ENCODE data around the gene HBA2. TPM values are rescaled to one million over a fixed set of nuclear protein-coding genes. Genes with fewer than 3 reads are reported as not detected.

Gene HBA2
- not detected in 2 replicates for total RNA-seq

DNA sequence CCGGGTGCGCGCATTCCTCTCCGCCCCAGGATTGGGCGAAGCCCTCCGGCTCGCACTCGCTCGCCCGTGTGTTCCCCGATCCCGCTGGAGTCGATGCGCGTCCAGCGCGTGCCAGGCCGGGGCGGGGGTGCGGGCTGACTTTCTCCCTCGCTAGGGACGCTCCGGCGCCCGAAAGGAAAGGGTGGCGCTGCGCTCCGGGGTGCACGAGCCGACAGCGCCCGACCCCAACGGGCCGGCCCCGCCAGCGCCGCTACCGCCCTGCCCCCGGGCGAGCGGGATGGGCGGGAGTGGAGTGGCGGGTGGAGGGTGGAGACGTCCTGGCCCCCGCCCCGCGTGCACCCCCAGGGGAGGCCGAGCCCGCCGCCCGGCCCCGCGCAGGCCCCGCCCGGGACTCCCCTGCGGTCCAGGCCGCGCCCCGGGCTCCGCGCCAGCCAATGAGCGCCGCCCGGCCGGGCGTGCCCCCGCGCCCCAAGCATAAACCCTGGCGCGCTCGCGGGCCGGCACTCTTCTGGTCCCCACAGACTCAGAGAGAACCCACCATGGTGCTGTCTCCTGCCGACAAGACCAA lies at the start of gene HBA2:
HBA2 (plus strand) TSS at position 503 of the 568 bp plus-strand sequence; CDS start at position 540, 37 bp downstream.

DNA sequence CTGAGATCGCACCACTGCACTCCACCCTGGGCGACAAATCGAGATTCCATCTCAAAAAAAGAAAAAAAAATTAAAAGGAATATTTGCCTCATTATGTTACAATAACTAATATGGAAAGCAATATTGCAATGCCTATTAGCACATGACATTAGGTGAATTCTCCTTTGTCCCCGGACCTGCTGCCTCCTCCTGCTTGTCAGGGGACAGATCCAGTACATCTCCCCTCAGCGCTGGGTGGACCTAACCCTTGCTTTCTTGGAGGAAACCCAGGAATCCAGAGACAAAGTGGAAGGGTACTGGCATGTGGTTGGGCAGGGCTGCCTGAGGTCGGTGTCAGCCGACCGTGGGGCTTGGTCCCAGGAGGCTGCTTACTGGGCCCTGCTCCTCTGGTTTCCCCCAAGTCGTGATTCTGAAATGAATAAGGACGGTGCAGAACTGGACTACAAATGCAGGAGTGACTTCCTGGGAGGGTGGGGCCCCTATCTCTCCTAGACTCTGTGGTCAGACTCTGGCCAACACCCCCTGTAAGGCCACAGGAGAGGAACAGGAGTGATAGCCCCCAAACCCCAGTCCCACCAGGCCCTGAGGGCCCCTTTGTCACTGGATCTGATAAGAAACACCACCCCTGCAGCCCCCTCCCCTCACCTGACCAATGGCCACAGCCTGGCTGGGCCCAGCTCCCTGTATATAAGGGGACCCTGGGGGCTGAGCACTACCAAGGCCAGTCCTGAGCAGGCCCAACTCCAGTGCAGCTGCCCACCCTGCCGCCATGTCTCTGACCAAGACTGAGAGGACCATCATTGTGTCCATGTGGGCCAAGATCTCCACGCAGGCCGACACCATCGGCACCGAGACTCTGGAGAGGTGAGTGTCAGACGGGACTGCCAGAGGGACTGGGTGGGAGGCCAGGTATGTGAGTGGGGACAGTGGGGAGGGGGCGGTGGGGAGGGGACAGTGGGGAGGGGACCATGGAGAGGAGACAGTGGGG lies 20.2 kb upstream of the HBA2 start, which contains the start of gene HBZ:
HBZ (plus strand) TSS at position 504 of the 988 bp plus-strand sequence; CDS start at position 770, 266 bp downstream.

DNA sequence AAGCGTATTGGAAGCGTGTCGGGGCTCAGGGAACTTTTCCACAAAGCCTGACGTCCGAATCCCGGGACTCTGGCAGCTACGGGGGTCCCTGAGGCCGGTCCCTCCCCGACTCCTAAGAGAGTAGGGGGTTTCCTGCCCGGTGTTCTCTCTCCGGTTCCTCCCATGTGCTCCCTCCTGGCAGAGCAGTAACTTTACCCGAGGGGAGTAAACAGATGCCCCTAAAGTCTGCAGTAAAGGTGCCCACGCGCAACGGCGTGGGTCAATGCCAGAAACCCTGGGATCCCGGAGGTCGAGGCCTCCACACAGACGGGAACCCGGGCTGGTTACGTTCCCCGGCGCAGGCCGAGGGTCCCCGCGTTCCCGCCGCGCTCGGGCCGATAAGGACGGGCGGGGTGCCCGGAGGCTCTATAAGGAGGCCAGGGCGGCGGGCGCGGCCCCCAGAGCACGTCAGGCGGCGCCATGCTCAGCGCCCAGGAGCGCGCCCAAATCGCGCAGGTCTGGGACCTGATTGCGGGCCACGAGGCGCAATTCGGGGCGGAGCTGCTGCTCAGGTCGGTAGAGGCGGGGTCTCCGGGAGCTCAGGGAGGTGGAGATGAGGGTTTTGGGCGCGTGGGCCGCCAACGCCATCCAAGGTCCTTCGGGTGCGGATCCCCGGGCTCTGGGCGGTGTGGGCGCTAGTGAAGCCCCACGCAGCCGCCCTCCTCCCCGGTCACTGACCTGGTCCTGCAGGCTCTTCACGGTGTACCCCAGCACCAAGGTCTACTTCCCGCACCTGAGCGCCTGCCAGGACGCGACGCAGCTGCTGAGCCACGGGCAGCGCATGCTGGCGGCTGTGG lies 6.9 kb upstream of the HBA2 start, which contains the start of gene HBM:
HBM (plus strand) TSS at position 440 of the 836 bp plus-strand sequence; CDS start at position 460, 20 bp downstream.

DNA sequence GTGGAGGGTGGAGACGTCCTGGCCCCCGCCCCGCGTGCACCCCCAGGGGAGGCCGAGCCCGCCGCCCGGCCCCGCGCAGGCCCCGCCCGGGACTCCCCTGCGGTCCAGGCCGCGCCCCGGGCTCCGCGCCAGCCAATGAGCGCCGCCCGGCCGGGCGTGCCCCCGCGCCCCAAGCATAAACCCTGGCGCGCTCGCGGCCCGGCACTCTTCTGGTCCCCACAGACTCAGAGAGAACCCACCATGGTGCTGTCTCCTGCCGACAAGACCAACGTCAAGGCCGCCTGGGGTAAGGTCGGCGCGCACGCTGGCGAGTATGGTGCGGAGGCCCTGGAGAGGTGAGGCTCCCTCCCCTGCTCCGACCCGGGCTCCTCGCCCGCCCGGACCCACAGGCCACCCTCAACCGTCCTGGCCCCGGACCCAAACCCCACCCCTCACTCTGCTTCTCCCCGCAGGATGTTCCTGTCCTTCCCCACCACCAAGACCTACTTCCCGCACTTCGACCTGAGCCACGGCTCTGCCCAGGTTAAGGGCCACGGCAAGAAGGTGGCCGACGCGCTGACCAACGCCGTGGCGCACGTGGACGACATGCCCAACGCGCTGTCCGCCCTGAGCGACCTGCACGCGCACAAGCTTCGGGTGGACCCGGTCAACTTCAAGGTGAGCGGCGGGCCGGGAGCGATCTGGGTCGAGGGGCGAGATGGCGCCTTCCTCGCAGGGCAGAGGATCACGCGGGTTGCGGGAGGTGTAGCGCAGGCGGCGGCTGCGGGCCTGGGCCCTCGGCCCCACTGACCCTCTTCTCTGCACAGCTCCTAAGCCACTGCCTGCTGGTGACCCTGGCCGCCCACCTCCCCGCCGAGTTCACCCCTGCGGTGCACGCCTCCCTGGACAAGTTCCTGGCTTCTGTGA lies 4.1 kb downstream of the HBA2 start, which contains the start of gene HBA1:
HBA1 (plus strand) TSS at position 204 of the 906 bp plus-strand sequence; CDS start at position 241, 37 bp downstream.

DNA sequence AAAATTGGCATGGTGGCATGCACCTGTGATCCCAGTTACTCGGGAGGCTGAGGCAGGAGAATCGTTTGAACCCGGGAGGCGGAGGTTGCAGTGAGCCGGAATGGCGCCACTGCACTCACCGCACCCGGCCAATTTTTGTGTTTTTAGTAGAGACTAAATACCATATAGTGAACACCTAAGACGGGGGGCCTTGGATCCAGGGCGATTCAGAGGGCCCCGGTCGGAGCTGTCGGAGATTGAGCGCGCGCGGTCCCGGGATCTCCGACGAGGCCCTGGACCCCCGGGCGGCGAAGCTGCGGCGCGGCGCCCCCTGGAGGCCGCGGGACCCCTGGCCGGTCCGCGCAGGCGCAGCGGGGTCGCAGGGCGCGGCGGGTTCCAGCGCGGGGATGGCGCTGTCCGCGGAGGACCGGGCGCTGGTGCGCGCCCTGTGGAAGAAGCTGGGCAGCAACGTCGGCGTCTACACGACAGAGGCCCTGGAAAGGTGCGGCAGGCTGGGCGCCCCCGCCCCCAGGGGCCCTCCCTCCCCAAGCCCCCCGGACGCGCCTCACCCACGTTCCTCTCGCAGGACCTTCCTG lies 7.5 kb downstream of the HBA2 start, which contains the start of gene HBQ1:
HBQ1 (plus strand) TSS at position 359 of the 575 bp plus-strand sequence; CDS start at position 387, 28 bp downstream.

Other genes starting within 250 kb of the HBA2 start
- gene POLR3K, start 119.3 kb upstream of the HBA2 start, total RNA-seq: 2.3 and 4.3 TPM in 2 replicates
- gene SNRNP25, start 119.0 kb upstream of the HBA2 start, total RNA-seq: 13.2 and 13.9 TPM in 2 replicates
- 67.0 and 69.4 TPM in 2 replicates for gene RHBDF1, start 100.2 kb upstream of the HBA2 start, total RNA-seq
- gene MPG, start 94.7 kb upstream of the HBA2 start, total RNA-seq: 130 and 148 TPM in 2 replicates
- gene NPRL3, start 34.2 kb upstream of the HBA2 start, total RNA-seq: 13.4 and 18.5 TPM in 2 replicates
- not detected in 2 replicates for gene HBZ, start 20.2 kb upstream of the HBA2 start, total RNA-seq
- not detected in 2 replicates for gene HBM, start 6.9 kb upstream of the HBA2 start, total RNA-seq
- gene HBA1, start 3.8 kb downstream of the HBA2 start, total RNA-seq: not detected in 2 replicates
- not detected in 2 replicates for gene HBQ1, start 7.6 kb downstream of the HBA2 start, total RNA-seq
- gene LUC7L, start 56.6 kb downstream of the HBA2 start, total RNA-seq: 25.8 and 31.5 TPM in 2 replicates
- gene FAM234A, start 61.9 kb downstream of the HBA2 start, total RNA-seq: 171 and 191 TPM in 2 replicates
- gene RGS11, start 103.1 kb downstream of the HBA2 start, total RNA-seq: 4.0 and 6.3 TPM in 2 replicates
- gene ARHGDIG, start 107.7 kb downstream of the HBA2 start, total RNA-seq: 1.1 and 1.4 TPM in 2 replicates
- gene PDIA2, start 110.3 kb downstream of the HBA2 start, total RNA-seq: 1.6 and 1.7 TPM in 2 replicates
- 20.3 and 26.9 TPM in 2 replicates for gene AXIN1, start 179.8 kb downstream of the HBA2 start, total RNA-seq
- 37.6 and 39.2 TPM in 2 replicates for gene MRPL28, start 197.7 kb downstream of the HBA2 start, total RNA-seq
- gene PGAP6, start 209.1 kb downstream of the HBA2 start, total RNA-seq: 64.9 and 113 TPM in 2 replicates
- gene NME4, start 224.3 kb downstream of the HBA2 start, total RNA-seq: 81.9 and 94.9 TPM in 2 replicates
- gene DECR2, start 229.0 kb downstream of the HBA2 start, total RNA-seq: 11.5 and 12.5 TPM in 2 replicates

All from smooth muscle cell of the pulmonary artery (primary cell).